Measurements from ENCODE around the gene FOXA2. TPM values are rescaled to one million over a fixed set of nuclear protein-coding genes. Genes with fewer than 3 reads are reported as not detected.

FOXA2 gene
- total and polyA plus RNA-seq, 2 of the 13 experiments (the other 11 are each of a cell fraction or from before 2014, with no cell fraction given): 8.8 to 12.2 TPM

GRCh38 chr20:22532598-22532997 is 51.8 kb downstream of the FOXA2 start:
- no TSS peak for BruUV-seq (replicated peaks)
- Histone ChIP-seq H3K9ac (ENCODE audit: insufficient read depth, low read depth, low read length) (no peak overlapping the region), H3K36me3 (replicated peaks in 1 of 2; ENCODE audit: control insufficient read depth in 1 of 2, insufficient read depth in 2 of 2, low read length in 2 of 2) (no peaks in the 10 kb centered on the region), H4K20me1 (ENCODE audit: insufficient read depth, low read length) (no peaks in the 10 kb centered on the region), H3K79me2 (ENCODE audit: insufficient read depth, low read length) (no peaks in the 10 kb centered on the region), H3K9me3 (ENCODE audit: low read length) (no peaks in the 10 kb centered on the region), H3K27ac (ENCODE audit: extremely low read length, insufficient read depth, low read length) (peak overlapping the region; percentile 77), H3K4me2 (ENCODE audit: low read depth, low read length) (no peak overlapping the region), H2AFZ (ENCODE audit: low read length) (peak overlapping the region; percentile 24), H3K4me1 (ENCODE audit: insufficient read depth, low read length) (peaks cover 90% of the 10 kb centered on the region), H3K27me3 (ENCODE audit: control insufficient read depth in 1 of 2, insufficient read depth in 2 of 2, low read length in 2 of 2) (no peaks in the 10 kb centered on the region), H3K4me3 (replicated peaks in 1 of 3; ENCODE audit: insufficient read depth in 1 of 3, low read depth in 2 of 3, low read length in 3 of 3) (no peak overlapping the region)
- no peak for DNase-seq (ENCODE audit: low spot score)
- FAIRE-seq: no peak
- intact Hi-C loops (cut with micrococcal nuclease; ENCODE audit: unreplicated experiment) (no loop called here), in situ Hi-C loops (cut with HindIII; ENCODE audit: extremely low pct_ligation_motif_present, low pct_unique_long_range_greater_than_20kb) (no loop called here)
- WGBS (ENCODE audit: low lambda C conversion rate): 98% methylated on average over 3 of the region's 3 CpGs
- ChIA-PET CTCF (ENCODE audit: low intra/inter-chr PET ratio, low total read pairs) (no interaction called here), POLR2A (interaction anchor here (4.0 to 4.7 kb wide), 4 partner anchors 9 to 46 kb away, joined by 37 to 150 read pairs (median 56); no protein-coding TSS in a partner anchor)
- ATAC-seq: no peak
- TF ChIP-seq ARNT2 (CRISPR knock-in tag; IDR thresholded peaks at IDR 0.05; ENCODE audit: low read depth): no peak
- no peak for TF ChIP-seq KDM6A (CRISPR knock-in tag; IDR thresholded peaks at IDR 0.05; ENCODE audit: low read depth)
- TF ChIP-seq ZNF644 (CRISPR knock-in tag; IDR thresholded peaks at IDR 0.05; ENCODE audit: low read depth): peak; percentile 46; the same call in 1 of the 2 replicates
- no peak for TF ChIP-seq ZKSCAN8 (CRISPR knock-in tag; IDR thresholded peaks at IDR 0.05; ENCODE audit: borderline replicate concordance)
- no peak for TF ChIP-seq ZNF484 (CRISPR knock-in tag; IDR thresholded peaks at IDR 0.05; ENCODE audit: borderline replicate concordance, low read depth)
- TF ChIP-seq KLF11 (CRISPR knock-in tag; IDR thresholded peaks at IDR 0.05): no peak
- TF ChIP-seq ZNF761 (CRISPR knock-in tag; conservative IDR thresholded peaks at IDR 0.05): no peak
- TF ChIP-seq KDM5A (IDR thresholded peaks at IDR 0.05; ENCODE audit: borderline replicate concordance, low read length): no peak
- TF ChIP-seq ASH2L (IDR thresholded peaks at IDR 0.05; ENCODE audit: insufficient read length, low read depth, low read length): no peak
- TF ChIP-seq ZNF235 (CRISPR knock-in tag; IDR thresholded peaks at IDR 0.05; ENCODE audit: borderline replicate concordance): no peak
- no peak for TF ChIP-seq SOX6 (IDR thresholded peaks at IDR 0.05)
- no peak for TF ChIP-seq SOX6 (CRISPR knock-in tag; IDR thresholded peaks at IDR 0.05)
- no peak for TF ChIP-seq CREBL2 (CRISPR knock-in tag; IDR thresholded peaks at IDR 0.05; ENCODE audit: borderline replicate concordance)
- no peak for TF ChIP-seq CERS6 (CRISPR knock-in tag; IDR thresholded peaks at IDR 0.05)
- no peak for TF ChIP-seq AHDC1 (CRISPR knock-in tag; IDR thresholded peaks at IDR 0.05; ENCODE audit: borderline replicate concordance)
- TF ChIP-seq NONO (IDR thresholded peaks at IDR 0.05): no peak
- no peak for TF ChIP-seq NONO (CRISPR knock-in tag; conservative IDR thresholded peaks at IDR 0.05)
- TF ChIP-seq ZMAT3 (CRISPR knock-in tag; conservative IDR thresholded peaks at IDR 0.05): no peak; the same call in 1 of the 2 replicates
- TF ChIP-seq ZNF335 (CRISPR knock-in tag; IDR thresholded peaks at IDR 0.05): no peak
- TF ChIP-seq AKAP8 (CRISPR knock-in tag; IDR thresholded peaks at IDR 0.05): 0 out of 2 replicates have a peak, but pooled peaks have one; percentile 69
- TF ChIP-seq ZNF709 (CRISPR knock-in tag; IDR thresholded peaks at IDR 0.05): no peak
